ENCODE data around the gene OSBPL10. TPM values are rescaled to one million over a fixed set of nuclear protein-coding genes. Genes with fewer than 3 reads are reported as not detected.

Gene OSBPL10
- total and polyA plus RNA-seq, 3 donors from 2014 or later: 113 to 175 (median 160) TPM

- H3K9me3 ChIP-seq: no peaks in the 10 kb centered on the region
- no peaks in the 10 kb centered on the region for H3K4me1 ChIP-seq
- no peaks in the 10 kb centered on the region for H3K36me3 ChIP-seq (ENCODE audit: low read depth, missing control alignments)
- H3K27ac ChIP-seq: no peak overlapping the region
- no peak overlapping the region for H3K4me3 ChIP-seq
- no peaks in the 10 kb centered on the region for H3K27me3 ChIP-seq
- WGBS, 2 donors: 58 to 75% methylated on average over 10 to 11 of the region's 11 CpGs
- TF ChIP-seq CTCF (IDR thresholded peaks at IDR 0.05) (no peak), POLR2A (IDR thresholded peaks at IDR 0.05) (no peak)
- intact Hi-C loops (cut with DNase I; ENCODE audit: low total_unique reads): no loop called here
- no peak for DNase-seq
Measured at GRCh38 chr3:31815631-31816440, 165.2 kb downstream of the OSBPL10 start.

- Histone ChIP-seq H3K27ac (no peak overlapping the region), H3K9me3 (no peaks in the 10 kb centered on the region), H3K36me3 (ENCODE audit: low read depth, missing control alignments) (no peaks in the 10 kb centered on the region), H3K27me3 (no peaks in the 10 kb centered on the region), H3K4me3 (no peak overlapping the region), H3K4me1 (no peaks in the 10 kb centered on the region)
- intact Hi-C loops (cut with DNase I; ENCODE audit: low total_unique reads): no loop called here
- 86 to 90% methylated on average over 5 to 6 of the region's 6 CpGs for WGBS, 2 donors
- TF ChIP-seq POLR2A (IDR thresholded peaks at IDR 0.05) (no peak), CTCF (IDR thresholded peaks at IDR 0.05) (no peak)
- DNase-seq: no peak
Measured at GRCh38 chr3:31815006-31815405, 166.1 kb downstream of the OSBPL10 start.

- intact Hi-C loops (cut with DNase I; ENCODE audit: low total_unique reads): no loop called here
- WGBS, 2 donors: 96 to 97% methylated on average over 3 to 7 of the region's 7 CpGs
- TF ChIP-seq POLR2A (IDR thresholded peaks at IDR 0.05): no peak
- TF ChIP-seq CTCF (IDR thresholded peaks at IDR 0.05): no peak
- Histone ChIP-seq H3K27ac (no peak overlapping the region), H3K4me1 (no peaks in the 10 kb centered on the region), H3K9me3 (no peaks in the 10 kb centered on the region), H3K4me3 (no peak overlapping the region), H3K27me3 (no peaks in the 10 kb centered on the region), H3K36me3 (ENCODE audit: low read depth, missing control alignments) (no peaks in the 10 kb centered on the region)
- no peak for DNase-seq
Measured at GRCh38 chr3:31813686-31814085, 167.4 kb downstream of the OSBPL10 start.

- no peaks in the 10 kb centered on the region for H3K4me1 ChIP-seq
- H3K4me3 ChIP-seq: no peak overlapping the region
- DNase-seq: no peak
- H3K27me3 ChIP-seq: no peaks in the 10 kb centered on the region
- H3K27ac ChIP-seq: no peak overlapping the region
- H3K9me3 ChIP-seq: no peaks in the 10 kb centered on the region
- intact Hi-C loops (cut with DNase I; ENCODE audit: low total_unique reads): no loop called here
- TF ChIP-seq CTCF (IDR thresholded peaks at IDR 0.05) (no peak), POLR2A (IDR thresholded peaks at IDR 0.05) (no peak)
- H3K36me3 ChIP-seq (ENCODE audit: low read depth, missing control alignments): no peaks in the 10 kb centered on the region
Measured at GRCh38 chr3:31813197-31813596, 167.9 kb downstream of the OSBPL10 start.

- Histone ChIP-seq H3K4me1 (no peaks in the 10 kb centered on the region), H3K9me3 (no peaks in the 10 kb centered on the region), H3K4me3 (no peak overlapping the region), H3K27me3 (no peaks in the 10 kb centered on the region), H3K27ac (no peak overlapping the region), H3K36me3 (ENCODE audit: low read depth, missing control alignments) (no peaks in the 10 kb centered on the region)
- intact Hi-C loops (cut with DNase I; ENCODE audit: low total_unique reads): no loop called here
- TF ChIP-seq CTCF (IDR thresholded peaks at IDR 0.05) (no peak), POLR2A (IDR thresholded peaks at IDR 0.05) (no peak)
- 94% methylated on average over 11 of the region's 11 CpGs for WGBS, 2 donors
- no peak for DNase-seq
Measured at GRCh38 chr3:31810991-31811433, 170.1 kb downstream of the OSBPL10 start.
